ENCODE measurements around the gene SIAE.
A peak's percentile ranks its signal among the peaks of the same experiment; 100 is the strongest.

SIAE gene

DNA sequence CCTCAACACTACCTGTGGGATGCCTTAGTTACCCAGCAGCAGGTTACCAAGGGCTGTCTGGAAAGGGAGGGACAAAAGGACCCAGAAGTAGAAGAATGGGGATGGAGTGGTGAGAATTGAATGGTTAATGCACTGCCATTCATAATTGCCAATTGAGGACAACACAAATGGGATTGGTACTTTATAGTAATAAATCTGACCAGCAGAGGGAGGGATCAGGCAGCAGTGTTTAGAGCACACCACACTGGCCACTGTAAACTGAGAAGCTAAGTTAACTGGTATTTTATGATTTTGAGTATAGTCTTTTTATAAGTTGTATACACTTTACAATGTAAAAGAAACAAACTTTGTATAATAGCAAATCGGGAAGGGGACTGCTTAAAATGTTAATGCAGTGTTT is 40.2 kb downstream of the SIAE start:
- WGBS, result no CpG with 5 or more reads among the region's 1 CpG
- Histone ChIP-seq H3K4me3 (ENCODE audit: insufficient read depth in 1 of 2, low read depth in 1 of 2, low read length in 2 of 2) (no peak overlapping the region), H3K18ac (ENCODE audit: low read depth in 1 of 2, low read length in 2 of 2) (no peak overlapping the region), H3K27me3 (ENCODE audit: control insufficient read depth in 1 of 2, insufficient read depth in 1 of 2, low read length in 2 of 2) (no peaks in the 10 kb centered on the region), H2AFZ (ENCODE audit: low read depth, low read length) (no peak overlapping the region), H2BK120ac (ENCODE audit: low read depth, low read length) (no peak overlapping the region), H3K9me3 (ENCODE audit: control insufficient read depth, low read length) (no peaks in the 10 kb centered on the region), H3K14ac (ENCODE audit: low read length in 2 of 2) (no peak overlapping the region), H2BK12ac (ENCODE audit: low read length in 2 of 2) (no peak overlapping the region), H3K79me1 (replicated peaks; ENCODE audit: low read length, poor library complexity, severe bottlenecking) (peaks cover 6% of the 10 kb centered on the region), H3K4me2 (ENCODE audit: low read length, poor library complexity, severe bottlenecking) (no peak overlapping the region), H2AK5ac (ENCODE audit: low read length, severe bottlenecking) (no peak overlapping the region), H3K36me3 (ENCODE audit: control insufficient read depth in 1 of 2, insufficient read depth in 2 of 2, low read depth in 1 of 2, low read length in 2 of 2) (peaks cover 22 to 93% of the 10 kb centered on the region in 2 experiments), H2BK5ac (ENCODE audit: low read depth, low read length, poor library complexity, severe bottlenecking) (no peak overlapping the region), H3K4me1 (ENCODE audit: control insufficient read depth, insufficient read depth, low read depth, low read length) (no peaks in the 10 kb centered on the region), H3K4ac (ENCODE audit: low read depth in 1 of 2, low read length in 2 of 2) (no peak overlapping the region), H2BK15ac (ENCODE audit: low read depth, poor library complexity, severe bottlenecking) (no peak overlapping the region), H3K27ac (ENCODE audit: low read length, poor library complexity, severe bottlenecking) (no peak overlapping the region), H4K91ac (ENCODE audit: low read length) (no peak overlapping the region), H3K23ac (ENCODE audit: low read length in 2 of 2) (no peak overlapping the region), H3K9ac (ENCODE audit: low read length) (no peak overlapping the region), H4K8ac (ENCODE audit: low read length) (no peak overlapping the region)
- DNase-seq, result peak; percentile 25

DNA sequence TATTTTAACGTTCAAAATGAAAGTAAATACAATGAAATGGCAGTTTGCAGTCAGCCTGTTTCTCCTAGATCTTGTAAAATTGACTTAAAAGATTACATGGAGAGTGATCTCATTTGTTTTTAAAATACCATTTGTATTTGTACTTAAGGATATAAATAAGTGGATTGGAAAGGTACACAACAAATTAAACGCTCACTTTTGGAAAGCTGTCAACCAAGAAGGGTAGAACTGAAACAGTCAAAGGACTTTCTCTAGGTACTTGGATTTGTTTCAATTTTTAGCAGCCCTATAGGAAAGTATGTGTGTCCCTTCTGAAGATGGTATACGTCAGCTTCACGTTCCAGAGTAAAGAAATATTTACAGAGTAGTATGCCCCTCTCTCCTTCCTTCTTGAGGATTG is 43.6 kb downstream of the SIAE start:
- no peak overlapping the region for H3K9ac ChIP-seq (ENCODE audit: low read length)
- peaks cover 1% of the 10 kb centered on the region for H3K4me1 ChIP-seq (ENCODE audit: control insufficient read depth, insufficient read depth, low read depth, low read length)
- H2BK15ac ChIP-seq (ENCODE audit: low read depth, poor library complexity, severe bottlenecking), result no peak overlapping the region
- H3K4ac ChIP-seq (ENCODE audit: low read depth in 1 of 2, low read length in 2 of 2), result no peak overlapping the region
- no peak overlapping the region for H3K27ac ChIP-seq (ENCODE audit: low read length, poor library complexity, severe bottlenecking)
- H3K36me3 ChIP-seq (ENCODE audit: control insufficient read depth in 1 of 2, insufficient read depth in 2 of 2, low read depth in 1 of 2, low read length in 2 of 2), result peaks cover 27 to 90% of the 10 kb centered on the region in 2 experiments
- no peak overlapping the region for H3K4me3 ChIP-seq (ENCODE audit: insufficient read depth in 1 of 2, low read depth in 1 of 2, low read length in 2 of 2)
- no peak overlapping the region for H2BK120ac ChIP-seq (ENCODE audit: low read depth, low read length)
- 96% methylated on average over 3 of the region's 4 CpGs for WGBS
- H3K18ac ChIP-seq (ENCODE audit: low read depth in 1 of 2, low read length in 2 of 2), result no peak overlapping the region
- no peak overlapping the region for H2AK5ac ChIP-seq (ENCODE audit: low read length, severe bottlenecking)
- no peaks in the 10 kb centered on the region for H3K9me3 ChIP-seq (ENCODE audit: control insufficient read depth, low read length)
- H3K4me2 ChIP-seq (ENCODE audit: low read length, poor library complexity, severe bottlenecking), result no peak overlapping the region
- no peak overlapping the region for H2BK12ac ChIP-seq (ENCODE audit: low read length in 2 of 2)
- H3K14ac ChIP-seq (ENCODE audit: low read length in 2 of 2), result no peak overlapping the region
- no peak overlapping the region for H3K23ac ChIP-seq (ENCODE audit: low read length in 2 of 2)
- no peak overlapping the region for H2AFZ ChIP-seq (ENCODE audit: low read depth, low read length)
- no peak for DNase-seq
- no peak overlapping the region for H2BK5ac ChIP-seq (ENCODE audit: low read depth, low read length, poor library complexity, severe bottlenecking)
- H4K8ac ChIP-seq (ENCODE audit: low read length), result no peak overlapping the region
- no peak overlapping the region for H4K91ac ChIP-seq (ENCODE audit: low read length)
- H3K27me3 ChIP-seq (ENCODE audit: control insufficient read depth in 1 of 2, insufficient read depth in 1 of 2, low read length in 2 of 2), result no peaks in the 10 kb centered on the region
- peaks cover 24% of the 10 kb centered on the region for H3K79me1 ChIP-seq (replicated peaks; ENCODE audit: low read length, poor library complexity, severe bottlenecking)

DNA sequence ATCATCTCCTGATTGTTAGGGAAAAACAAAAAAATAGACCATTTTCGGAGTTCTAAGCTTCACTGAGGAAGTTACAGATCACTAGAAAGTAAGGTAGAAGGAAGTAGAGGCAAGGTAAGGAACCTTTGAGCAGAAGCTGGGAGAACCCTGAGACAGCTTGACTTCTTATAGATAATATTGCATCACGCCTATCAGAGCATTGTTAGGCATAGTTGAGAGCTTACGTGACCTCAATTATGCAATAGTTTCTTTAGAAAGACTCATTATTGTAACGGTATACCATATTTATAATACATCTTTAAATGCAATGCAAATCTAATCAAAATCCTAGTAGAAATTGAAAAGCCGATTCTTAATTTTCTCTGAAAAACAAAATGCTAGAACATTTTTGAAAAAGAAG is 46.0 kb downstream of the SIAE start:
- DNase-seq, result no peak
- Histone ChIP-seq H2BK5ac (ENCODE audit: low read depth, low read length, poor library complexity, severe bottlenecking) (no peak overlapping the region), H3K4ac (ENCODE audit: low read depth in 1 of 2, low read length in 2 of 2) (no peak overlapping the region), H2AFZ (ENCODE audit: low read depth, low read length) (no peak overlapping the region), H3K4me3 (ENCODE audit: insufficient read depth in 1 of 2, low read depth in 1 of 2, low read length in 2 of 2) (no peak overlapping the region), H2AK5ac (ENCODE audit: low read length, severe bottlenecking) (no peak overlapping the region), H3K27me3 (ENCODE audit: control insufficient read depth in 1 of 2, insufficient read depth in 1 of 2, low read length in 2 of 2) (no peaks in the 10 kb centered on the region), H2BK120ac (ENCODE audit: low read depth, low read length) (no peak overlapping the region), H3K9me3 (ENCODE audit: control insufficient read depth, low read length) (no peaks in the 10 kb centered on the region), H3K9ac (ENCODE audit: low read length) (no peak overlapping the region), H4K8ac (ENCODE audit: low read length) (no peak overlapping the region), H4K91ac (ENCODE audit: low read length) (no peak overlapping the region), H3K36me3 (ENCODE audit: control insufficient read depth in 1 of 2, insufficient read depth in 2 of 2, low read depth in 1 of 2, low read length in 2 of 2) (peaks cover 25 to 69% of the 10 kb centered on the region in 2 experiments), H3K79me1 (replicated peaks; ENCODE audit: low read length, poor library complexity, severe bottlenecking) (peaks cover 23% of the 10 kb centered on the region), H3K14ac (ENCODE audit: low read length in 2 of 2) (no peak overlapping the region), H3K27ac (ENCODE audit: low read length, poor library complexity, severe bottlenecking) (no peak overlapping the region), H2BK12ac (ENCODE audit: low read length in 2 of 2) (no peak overlapping the region), H3K18ac (ENCODE audit: low read depth in 1 of 2, low read length in 2 of 2) (no peak overlapping the region), H3K4me1 (ENCODE audit: control insufficient read depth, insufficient read depth, low read depth, low read length) (peaks cover 1% of the 10 kb centered on the region), H3K23ac (ENCODE audit: low read length in 2 of 2) (no peak overlapping the region), H3K4me2 (ENCODE audit: low read length, poor library complexity, severe bottlenecking) (no peak overlapping the region), H2BK15ac (ENCODE audit: low read depth, poor library complexity, severe bottlenecking) (no peak overlapping the region)
- 100% methylated on average over 1 of the region's 5 CpGs for WGBS

DNA sequence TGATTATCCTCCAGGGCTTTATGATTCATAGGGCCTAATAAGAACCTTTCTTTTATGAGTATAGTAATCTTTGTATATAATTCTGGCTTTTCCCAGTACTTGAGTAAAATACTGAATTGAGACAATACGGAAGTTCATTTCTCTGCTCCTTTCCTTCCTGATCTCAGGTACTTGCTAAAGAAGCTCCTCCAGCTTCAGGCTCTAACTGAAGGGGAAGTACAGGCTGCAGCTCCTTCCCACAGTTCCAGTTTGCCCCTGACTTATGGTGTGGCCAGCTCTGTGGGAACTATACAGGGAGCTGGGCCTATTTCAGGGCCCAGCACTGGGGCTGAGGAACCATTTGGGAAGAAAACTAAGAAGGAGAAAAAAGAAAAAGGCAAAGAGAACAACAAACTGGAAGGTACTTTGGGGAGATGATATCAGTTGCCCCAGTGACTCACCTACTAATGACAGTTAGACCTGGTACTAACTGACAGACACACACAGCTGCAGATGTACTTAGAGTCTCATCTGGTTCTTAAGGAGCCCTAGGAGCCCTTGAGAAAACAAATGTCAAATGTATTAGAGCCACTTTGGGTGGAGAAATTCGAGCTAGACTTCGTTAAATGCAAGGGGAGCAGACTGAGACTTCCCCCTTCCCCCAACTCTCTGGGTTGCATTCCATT is 47.9 kb downstream of the SIAE start:
- Histone ChIP-seq H3K4ac (ENCODE audit: low read depth in 1 of 2, low read length in 2 of 2) (no peak overlapping the region), H2BK12ac (ENCODE audit: low read length in 2 of 2) (no peak overlapping the region), H3K18ac (ENCODE audit: low read depth in 1 of 2, low read length in 2 of 2) (no peak overlapping the region), H3K9ac (ENCODE audit: low read length) (no peak overlapping the region), H3K4me3 (ENCODE audit: insufficient read depth in 1 of 2, low read depth in 1 of 2, low read length in 2 of 2) (peak overlapping the region in 1 of 2 experiments; percentile 4), H2BK15ac (ENCODE audit: low read depth, poor library complexity, severe bottlenecking) (peak overlapping the region; percentile 8), H3K27ac (ENCODE audit: low read length, poor library complexity, severe bottlenecking) (no peak overlapping the region), H4K91ac (ENCODE audit: low read length) (no peak overlapping the region), H3K14ac (ENCODE audit: low read length in 2 of 2) (no peak overlapping the region), H3K79me1 (replicated peaks; ENCODE audit: low read length, poor library complexity, severe bottlenecking) (peaks cover 20% of the 10 kb centered on the region), H2AK5ac (ENCODE audit: low read length, severe bottlenecking) (no peak overlapping the region), H3K4me1 (ENCODE audit: control insufficient read depth, insufficient read depth, low read depth, low read length) (peaks cover 1% of the 10 kb centered on the region), H2BK120ac (ENCODE audit: low read depth, low read length) (no peak overlapping the region), H3K36me3 (ENCODE audit: control insufficient read depth in 1 of 2, insufficient read depth in 2 of 2, low read depth in 1 of 2, low read length in 2 of 2) (peaks cover 14 to 50% of the 10 kb centered on the region in 2 experiments), H2BK5ac (ENCODE audit: low read depth, low read length, poor library complexity, severe bottlenecking) (no peak overlapping the region), H3K9me3 (ENCODE audit: control insufficient read depth, low read length) (no peaks in the 10 kb centered on the region), H3K4me2 (ENCODE audit: low read length, poor library complexity, severe bottlenecking) (no peak overlapping the region), H2AFZ (ENCODE audit: low read depth, low read length) (no peak overlapping the region), H3K23ac (ENCODE audit: low read length in 2 of 2) (no peak overlapping the region), H4K8ac (ENCODE audit: low read length) (no peak overlapping the region), H3K27me3 (ENCODE audit: control insufficient read depth in 1 of 2, insufficient read depth in 1 of 2, low read length in 2 of 2) (no peaks in the 10 kb centered on the region)
- 100% methylated on average over 3 of the region's 3 CpGs for WGBS
- DNase-seq, result no peak
